GM12873 (cell line): ENCODE measurements around the gene HOMEZ.

ENCODE experiments used
- TF ChIP-seq, protein P1 (sequence below): IDR thresholded peaks from 2 replicates; pipeline ENCODE4 v1.5.1; 2012; ENCODE audit warnings: low read depth, mild to moderate bottlenecking, moderate library complexity, low read length, control low read depth; ENCODE audit not compliant: insufficient read depth; ENCODE audit errors: missing control alignments

The HOMEZ gene

DNA sequence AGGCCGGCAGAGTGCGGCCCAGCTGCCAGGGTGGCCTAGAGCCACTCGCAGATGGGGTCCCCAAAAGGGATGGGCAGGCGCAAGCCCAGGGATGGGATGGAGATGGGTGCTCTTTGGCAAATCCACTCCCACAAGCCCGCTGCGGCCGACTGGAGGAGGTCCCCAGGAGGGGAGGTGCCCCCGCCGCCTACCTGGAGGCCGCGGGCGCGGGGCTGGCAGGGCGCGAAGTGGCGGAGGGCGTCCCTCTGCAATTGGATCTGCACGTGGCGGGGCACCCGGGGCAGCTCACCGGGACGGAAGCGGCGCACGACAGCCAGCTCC is 16.0 kb upstream of the HOMEZ start:
- TF ChIP-seq, protein P1, sequence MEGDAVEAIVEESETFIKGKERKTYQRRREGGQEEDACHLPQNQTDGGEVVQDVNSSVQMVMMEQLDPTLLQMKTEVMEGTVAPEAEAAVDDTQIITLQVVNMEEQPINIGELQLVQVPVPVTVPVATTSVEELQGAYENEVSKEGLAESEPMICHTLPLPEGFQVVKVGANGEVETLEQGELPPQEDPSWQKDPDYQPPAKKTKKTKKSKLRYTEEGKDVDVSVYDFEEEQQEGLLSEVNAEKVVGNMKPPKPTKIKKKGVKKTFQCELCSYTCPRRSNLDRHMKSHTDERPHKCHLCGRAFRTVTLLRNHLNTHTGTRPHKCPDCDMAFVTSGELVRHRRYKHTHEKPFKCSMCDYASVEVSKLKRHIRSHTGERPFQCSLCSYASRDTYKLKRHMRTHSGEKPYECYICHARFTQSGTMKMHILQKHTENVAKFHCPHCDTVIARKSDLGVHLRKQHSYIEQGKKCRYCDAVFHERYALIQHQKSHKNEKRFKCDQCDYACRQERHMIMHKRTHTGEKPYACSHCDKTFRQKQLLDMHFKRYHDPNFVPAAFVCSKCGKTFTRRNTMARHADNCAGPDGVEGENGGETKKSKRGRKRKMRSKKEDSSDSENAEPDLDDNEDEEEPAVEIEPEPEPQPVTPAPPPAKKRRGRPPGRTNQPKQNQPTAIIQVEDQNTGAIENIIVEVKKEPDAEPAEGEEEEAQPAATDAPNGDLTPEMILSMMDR: no peak

DNA sequence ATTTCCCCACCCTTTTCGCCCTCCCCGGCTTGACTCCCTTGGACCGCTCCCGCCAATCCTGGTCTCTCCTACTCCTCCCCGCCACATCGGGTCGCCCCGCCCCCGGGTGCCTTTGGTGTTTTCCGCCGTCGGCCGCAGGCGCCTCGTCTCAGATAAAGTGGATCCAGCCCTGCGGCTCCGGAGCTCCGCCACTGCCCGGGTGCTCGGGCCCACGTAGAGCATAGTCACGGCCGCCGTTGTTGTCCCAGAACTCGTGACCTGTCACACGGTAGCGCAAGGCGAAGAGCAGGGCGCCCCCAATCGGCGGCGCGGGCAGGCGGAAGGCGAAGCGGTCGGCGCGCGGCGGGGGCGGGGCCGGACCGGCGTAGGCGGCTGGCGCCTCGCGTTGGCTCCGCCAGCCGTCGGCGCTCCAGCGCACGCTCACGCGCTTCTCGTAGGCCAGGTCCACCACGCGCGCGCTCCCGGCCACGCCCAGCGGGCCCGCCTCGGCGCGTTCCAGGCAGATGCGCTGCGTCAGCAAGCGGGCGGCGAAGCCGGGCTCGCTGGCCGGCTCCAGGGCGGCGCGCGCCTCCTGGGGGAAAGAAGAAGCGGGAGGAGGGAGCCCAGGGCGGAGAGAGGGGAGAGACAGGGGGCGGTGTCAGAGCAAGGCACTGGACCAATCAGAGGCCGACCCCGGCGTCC is 15.5 kb upstream of the HOMEZ start:
- TF ChIP-seq, protein P1: peak; percentile 70

DNA sequence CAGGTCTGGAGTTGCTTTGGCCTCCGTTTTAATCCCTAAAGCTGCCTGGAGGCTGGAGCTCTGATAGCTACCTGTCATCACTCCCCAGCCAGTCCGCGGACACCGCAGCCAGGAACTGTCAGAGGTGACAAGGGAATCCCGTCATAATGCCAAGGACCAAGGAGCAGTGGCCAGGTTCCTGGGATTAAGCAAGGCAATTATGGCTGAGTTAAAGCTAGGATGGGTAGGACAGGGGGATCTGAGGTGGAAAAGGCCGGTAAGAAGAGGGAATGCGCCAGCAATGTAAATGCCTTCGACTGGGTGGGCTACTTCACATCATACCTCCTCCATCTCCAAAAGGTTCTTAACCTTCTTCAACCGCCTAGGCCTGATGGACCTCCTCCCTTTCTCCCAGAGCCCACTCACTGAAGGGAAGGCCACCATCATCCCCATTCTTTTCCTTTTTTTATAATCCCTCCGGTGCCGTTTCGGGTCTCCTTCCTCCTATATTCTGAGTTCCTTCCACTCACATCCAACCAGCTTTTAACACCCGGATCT is 14.8 kb upstream of the HOMEZ start:
- TF ChIP-seq, protein P1: no peak

DNA sequence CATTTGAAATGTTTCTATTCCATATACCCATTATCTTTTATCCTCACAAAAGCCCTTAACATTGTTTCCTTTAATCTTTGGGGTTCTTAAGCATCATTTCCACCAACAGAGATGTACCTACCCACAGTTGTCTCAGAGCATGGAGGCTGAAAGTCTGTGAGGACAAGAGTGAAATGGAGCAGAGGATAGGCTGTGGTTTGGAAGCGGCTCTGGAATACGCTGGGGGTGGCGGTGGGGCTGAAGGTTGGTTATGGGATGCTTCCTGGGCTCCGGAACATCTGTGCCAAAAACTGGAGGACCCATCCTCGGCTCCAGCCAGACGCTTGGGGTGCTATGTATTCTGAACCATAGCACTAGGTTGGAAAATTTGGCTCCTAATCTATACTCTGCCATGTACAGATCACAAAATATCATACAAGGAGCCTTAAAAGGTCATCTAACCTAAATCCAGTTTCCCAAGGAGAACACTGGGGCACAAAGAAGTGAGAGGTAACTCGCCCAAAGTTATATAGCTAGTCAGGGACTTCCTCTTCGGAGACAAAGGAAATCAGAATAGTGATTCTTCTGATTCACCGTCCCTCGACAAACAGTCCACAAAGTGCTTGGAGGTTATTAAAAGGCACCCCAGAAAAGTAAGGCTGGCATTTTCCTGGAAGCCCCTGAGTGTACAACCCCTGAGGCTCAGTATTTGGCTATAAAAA is 14.2 kb upstream of the HOMEZ start:
- TF ChIP-seq, protein P1: no peak

DNA sequence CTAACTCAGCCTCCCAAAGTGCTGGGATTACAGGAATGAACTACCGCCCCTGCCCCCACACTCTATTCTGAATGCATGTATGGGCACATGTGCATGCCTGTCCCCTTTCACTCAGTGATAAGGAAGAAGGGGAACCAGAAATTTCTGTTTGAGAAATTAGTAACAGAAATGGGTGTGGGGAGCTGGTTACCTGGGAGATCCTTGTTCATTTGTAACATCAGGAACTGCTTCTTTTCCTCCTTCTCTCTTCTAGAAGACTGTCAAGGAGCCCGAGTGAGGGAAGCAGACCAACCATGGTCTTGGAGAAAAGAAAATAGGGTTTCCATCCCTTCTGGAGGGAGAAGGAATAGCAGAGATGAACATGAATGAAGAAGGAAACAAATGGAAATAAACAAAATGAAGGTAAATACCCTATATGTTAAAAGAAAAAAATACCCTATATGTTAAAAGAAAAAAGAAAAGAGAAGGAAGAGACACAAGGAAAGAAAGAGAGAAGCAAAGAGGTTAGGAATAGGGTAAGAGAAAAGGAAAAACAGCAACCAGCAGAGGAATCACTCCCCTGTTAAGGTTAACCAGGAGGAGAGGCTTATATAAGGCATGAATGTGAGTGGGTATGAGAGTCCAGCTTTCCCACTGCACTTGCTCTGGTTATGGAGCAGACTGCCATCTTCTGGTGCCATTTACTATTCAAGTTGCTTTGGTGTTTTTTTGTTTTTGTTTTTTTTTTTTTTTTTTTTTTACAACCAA is 13.5 kb upstream of the HOMEZ start:
- TF ChIP-seq, protein P1: peak; percentile 46

DNA sequence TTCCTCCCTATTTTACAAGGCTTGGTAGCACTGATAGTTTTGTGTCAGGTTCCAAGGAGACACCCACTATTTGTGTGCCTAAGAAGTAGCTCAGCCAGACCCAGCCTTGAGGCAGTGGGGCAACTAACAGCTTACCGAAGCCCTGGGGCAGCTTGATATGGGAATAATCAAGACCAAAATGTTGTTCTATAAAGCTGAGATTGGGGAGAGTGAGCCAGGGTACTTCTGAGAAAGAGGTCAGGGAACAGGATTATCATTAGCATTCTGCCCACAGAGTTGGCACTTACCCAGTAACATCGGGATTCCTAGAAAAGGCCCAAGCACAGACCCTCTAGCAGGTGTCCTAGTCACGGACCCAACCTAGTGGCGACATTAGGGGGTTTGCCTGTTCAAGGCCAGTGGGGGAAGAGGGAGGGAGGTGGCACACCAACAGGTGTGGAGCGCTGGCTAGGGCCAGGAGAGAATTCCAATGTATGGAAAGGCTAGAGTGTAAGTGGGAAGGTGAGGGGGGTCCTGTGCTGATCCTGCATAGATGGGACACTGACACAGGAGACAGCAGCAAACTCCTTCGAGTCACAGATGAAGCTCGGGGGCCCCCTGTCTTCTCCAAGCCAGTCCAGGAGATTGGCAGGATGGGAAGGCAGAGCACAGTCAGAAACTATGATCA is 11.8 kb upstream of the HOMEZ start:
- TF ChIP-seq, protein P1: no peak
